ENCODE results near the gene OPCML.

DNA sequence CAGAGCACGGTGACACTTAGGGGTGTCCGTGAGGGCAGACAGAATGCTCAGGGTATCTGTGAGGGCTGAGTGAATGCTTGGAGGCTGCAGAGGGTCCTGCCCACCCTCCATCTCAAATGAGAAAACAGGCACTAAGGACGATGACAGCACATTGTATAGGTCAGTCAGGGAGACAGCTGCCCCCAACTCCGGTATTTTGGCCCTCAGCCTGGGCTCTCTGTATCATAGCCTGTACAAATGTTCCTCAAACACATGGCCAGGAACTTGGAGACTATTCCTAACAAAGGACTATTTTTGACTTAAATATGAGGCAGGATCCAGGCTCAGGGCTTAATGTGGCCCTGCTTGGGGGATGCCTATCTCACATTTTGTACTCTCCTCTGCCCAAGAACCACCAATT, 145.4 kb downstream of the OPCML start:
- TF ChIP-seq, protein P1, sequence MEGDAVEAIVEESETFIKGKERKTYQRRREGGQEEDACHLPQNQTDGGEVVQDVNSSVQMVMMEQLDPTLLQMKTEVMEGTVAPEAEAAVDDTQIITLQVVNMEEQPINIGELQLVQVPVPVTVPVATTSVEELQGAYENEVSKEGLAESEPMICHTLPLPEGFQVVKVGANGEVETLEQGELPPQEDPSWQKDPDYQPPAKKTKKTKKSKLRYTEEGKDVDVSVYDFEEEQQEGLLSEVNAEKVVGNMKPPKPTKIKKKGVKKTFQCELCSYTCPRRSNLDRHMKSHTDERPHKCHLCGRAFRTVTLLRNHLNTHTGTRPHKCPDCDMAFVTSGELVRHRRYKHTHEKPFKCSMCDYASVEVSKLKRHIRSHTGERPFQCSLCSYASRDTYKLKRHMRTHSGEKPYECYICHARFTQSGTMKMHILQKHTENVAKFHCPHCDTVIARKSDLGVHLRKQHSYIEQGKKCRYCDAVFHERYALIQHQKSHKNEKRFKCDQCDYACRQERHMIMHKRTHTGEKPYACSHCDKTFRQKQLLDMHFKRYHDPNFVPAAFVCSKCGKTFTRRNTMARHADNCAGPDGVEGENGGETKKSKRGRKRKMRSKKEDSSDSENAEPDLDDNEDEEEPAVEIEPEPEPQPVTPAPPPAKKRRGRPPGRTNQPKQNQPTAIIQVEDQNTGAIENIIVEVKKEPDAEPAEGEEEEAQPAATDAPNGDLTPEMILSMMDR (IDR thresholded peaks at IDR 0.05), result no peak
- TF ChIP-seq POLR2A (IDR thresholded peaks at IDR 0.05), result no peak

Data from lower leg skin (tissue), 3 donors.